Endothelial cell of umbilical vein (primary cell): ENCODE results near the gene VAT1. TPM values are rescaled to one million over a fixed set of nuclear protein-coding genes. Genes with fewer than 3 reads are reported as not detected.

Experiments used
- BruUV-seq: library from RNA; stranded (reverse); fragments of 400-500 nt; replicated peaks from 2 replicates; lab custom pipeline; 2021; lab: Mats Ljungman, UMichigan
- CTCF ChIA-PET: fragments of 300-600, 350-600 bp; sonication (Branson Sonifier 250); formaldehyde crosslinking; loops from one replicate; lab custom pipeline; 2021; ENCODE audit warnings: antibody characterized with exemption, inconsistent platforms; lab: Charles Lee
- POLR2A ChIA-PET: fragments of 300-600, 350-600 bp; sonication (Branson Sonifier 250); formaldehyde crosslinking; loops from one replicate; lab custom pipeline; 2021; ENCODE audit warnings: antibody characterized with exemption, inconsistent platforms; lab: Charles Lee
- DNase-seq: peaks from one replicate; pipeline ENCODE4 v3.0.0-alpha.2; 2011; ENCODE audit warnings: low read depth, low spot score
- FAIRE-seq: peaks from 2 replicates; lab custom pipeline; 2011; peaks lifted over from hg19 to GRCh38; lab: Jason Lieb, UNC
- H2AFZ ChIP-seq: 2 replicates; pipeline ENCODE4 v1.6.0; 2012; ENCODE audit warnings: low read depth, low read length, control low read depth, inconsistent platforms
- H3K27ac ChIP-seq: 2 replicates; pipeline ENCODE4 v1.5.1; 2011; ENCODE audit warnings: low read depth, mild to moderate bottlenecking, control low read depth, low read length, moderate library complexity; ENCODE audit not compliant: insufficient read depth
- H3K27me3 ChIP-seq, 2 experiments: 2 replicates each; pipeline versions ENCODE4 v1.6.0 to v1.6.1; 2011; ENCODE audit warnings: low read length in 2 of 2, mixed read lengths in 1 of 2; ENCODE audit not compliant: control insufficient read depth in 2 of 2, insufficient read depth in 2 of 2
- H3K36me3 ChIP-seq, 2 experiments: 2 replicates in 1 of 2; 3 replicates in 1 of 2; pipeline ENCODE4 v1.5.1; 2011; ENCODE audit warnings: low read length in 2 of 2, mild to moderate bottlenecking in 1 of 2, moderate library complexity in 1 of 2; ENCODE audit not compliant: control insufficient read depth in 2 of 2, insufficient read depth in 2 of 2; ENCODE audit errors: extremely low read depth in 1 of 2
- H3K4me1 ChIP-seq: 3 replicates; pipeline ENCODE4 v1.5.1; 2011; ENCODE audit warnings: mild to moderate bottlenecking, low read length; ENCODE audit not compliant: control insufficient read depth, insufficient read depth; ENCODE audit errors: extremely low read depth
- H3K4me2 ChIP-seq: 2 replicates; pipeline ENCODE4 v1.6.1; 2011; ENCODE audit warnings: low read length, control low read depth, mixed read lengths; ENCODE audit not compliant: insufficient read depth
- H3K4me3 ChIP-seq, 3 experiments: fragments of 200-600 bp in 1 of 3; sonication (generic), shearing (Covaris generic) in 1 of 3; replicated peaks in 1 of 3; 2 replicates each; pipeline ENCODE4 v1.5.1; 2011 to 2016; ENCODE audit warnings: control low read depth in 3 of 3, low read length in 3 of 3, mild to moderate bottlenecking in 2 of 3, inconsistent platforms in 1 of 3, low read depth in 1 of 3, moderate library complexity in 1 of 3; ENCODE audit not compliant: insufficient read depth in 1 of 3
- H3K79me2 ChIP-seq: 2 replicates; pipeline ENCODE4 v1.6.0; 2012; ENCODE audit warnings: low read length, inconsistent platforms; ENCODE audit not compliant: control insufficient read depth, insufficient read depth
- H3K9ac ChIP-seq: replicated peaks from 2 replicates; pipeline ENCODE3; 2011; ENCODE audit warnings: low read length, control low read depth; ENCODE audit not compliant: insufficient read depth; ENCODE audit errors: extremely low read depth
- H3K9me1 ChIP-seq: replicated peaks from 3 replicates; pipeline ENCODE4 v1.6.0; 2011; ENCODE audit warnings: mild to moderate bottlenecking, low read length; ENCODE audit not compliant: control insufficient read depth, insufficient read depth; ENCODE audit errors: extremely low read depth
- H3K9me3 ChIP-seq: replicated peaks from 2 replicates; pipeline ENCODE4 v1.5.1; 2012; ENCODE audit warnings: low read length, inconsistent platforms; ENCODE audit not compliant: control insufficient read depth, insufficient read depth
- H4K20me1 ChIP-seq: replicated peaks from 2 replicates; pipeline ENCODE3; 2011; ENCODE audit warnings: mild to moderate bottlenecking, low read length; ENCODE audit not compliant: control insufficient read depth, insufficient read depth; ENCODE audit errors: extremely low read depth
- EZH2 ChIP-seq: IDR thresholded peaks from 2 replicates; pipeline ENCODE4 v1.6.1; 2012; ENCODE audit warnings: borderline replicate concordance, low read depth, mild to moderate bottlenecking, moderate library complexity, low read length, inconsistent platforms; ENCODE audit not compliant: severe bottlenecking
- FOS ChIP-seq: IDR thresholded peaks from 2 replicates; pipeline ENCODE4 v1.6.1; 2011; ENCODE audit warnings: mild to moderate bottlenecking, low read length, moderate library complexity, borderline replicate concordance; ENCODE audit not compliant: insufficient read depth
- GATA2 ChIP-seq: IDR thresholded peaks from 2 replicates; pipeline ENCODE4 v1.7.0; 2011; ENCODE audit warnings: low read depth, mild to moderate bottlenecking, moderate library complexity, mixed read lengths, low read length; ENCODE audit not compliant: insufficient read length, insufficient read depth
- JUN ChIP-seq: IDR thresholded peaks from 2 replicates; pipeline ENCODE4 v1.6.1; 2011; ENCODE audit warnings: borderline replicate concordance, low read depth; ENCODE audit not compliant: insufficient read length, insufficient read depth
- MYC ChIP-seq: IDR thresholded peaks from one replicate; pipeline ENCODE4 v1.6.1; 2011; ENCODE audit warnings: mild to moderate bottlenecking, low read depth, low read length
- POLR2A ChIP-seq: IDR thresholded peaks from 2 replicates; pipeline ENCODE4 v1.6.1; 2012; ENCODE audit warnings: low read depth, mild to moderate bottlenecking, control low read depth, low read length
- POLR2AphosphoS5 ChIP-seq: IDR thresholded peaks from 2 replicates; pipeline ENCODE4 v1.6.1; 2012; ENCODE audit warnings: low read depth, mild to moderate bottlenecking, control low read depth, low read length, moderate library complexity; ENCODE audit not compliant: insufficient read depth
- dilution Hi-C: fragments of 300-500 bp; cut with MboI; formaldehyde crosslinking; loops from one replicate; pipeline ENCODE4 v1.15.0; 2019; ENCODE audit warnings: low sequenced_read_pairs; ENCODE audit not compliant: extremely low pct_ligation_motif_present
- intact Hi-C: fragments of 100-400 bp; cut with micrococcal nuclease; formaldehyde crosslinking; loops from one replicate; pipeline ENCODE4 v1.10.0; 2022
- polyA plus RNA-seq, 4 experiments: library from polyadenylated mRNA; depleted of rRNA in 3 of 4; stranded (reverse) in 3 of 4; unstranded in 1 of 4; fragments of >200 nt; gene quantifications; 2 replicates each; pipeline versions ENCODE4 v1.2.1 to v1.2.3, GENCODE V29; 2011 to 2012; ENCODE audit warnings: missing spikeins in 1 of 4
- total RNA-seq: library from RNA; stranded (reverse); gene quantifications from 2 replicates; pipeline ENCODE4 v1.2.3, GENCODE V29; 2021
- TF ChIP-seq, protein P1 (sequence below), 2 donors: IDR thresholded peaks; 1 replicate in 1 of 2; 2 replicates in 1 of 2; pipeline ENCODE4 v1.5.1; 2011; ENCODE audit warnings: low read length in 2 of 2, mild to moderate bottlenecking in 2 of 2, moderate library complexity in 2 of 2, control low read depth in 1 of 2, inconsistent platforms in 1 of 2, low read depth in 1 of 2; ENCODE audit not compliant: insufficient read depth in 1 of 2; ENCODE audit errors: extremely low read depth in 1 of 2
- TF ChIP-seq, protein P2 (sequence below): IDR thresholded peaks from 2 replicates; pipeline ENCODE4 v1.6.1; 2011; ENCODE audit not compliant: insufficient read depth, insufficient read length

VAT1 gene
- total and polyA plus RNA-seq, 2 donors (not counting 3 experiments of a cell fraction or from before 2014, with no cell fraction given) = 339 to 482 TPM

DNA sequence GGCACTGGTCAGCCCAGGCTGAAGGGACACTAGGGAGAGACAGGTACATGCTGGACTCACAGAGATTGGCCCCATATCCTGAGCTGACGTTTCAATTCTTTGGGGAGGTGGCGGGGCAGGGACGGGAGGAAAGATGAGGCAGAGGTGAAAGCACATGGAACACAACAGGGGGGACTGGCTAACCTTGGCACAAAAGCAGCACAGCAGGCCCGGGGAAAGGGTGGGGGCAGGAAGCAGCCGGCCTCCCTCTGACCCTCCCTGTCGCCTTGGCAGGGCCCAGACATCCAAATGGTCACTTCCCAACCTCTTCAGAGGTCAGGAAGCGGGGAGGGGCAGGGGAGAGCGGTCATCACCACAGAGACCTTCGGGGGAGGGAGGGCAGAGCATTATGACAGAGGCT lies 6.6 kb downstream of the VAT1 start:
- Histone ChIP-seq H3K4me3 (no peak overlapping the region), H2AFZ (no peak overlapping the region), H4K20me1 (no peaks in the 10 kb centered on the region), H3K4me2 (no peak overlapping the region), H3K27me3 (no peaks in the 10 kb centered on the region), H3K27ac (peak overlapping the region; percentile 14), H3K36me3 (peaks cover 3 to 34% of the 10 kb centered on the region in 2 experiments), H3K79me2 (peaks cover 26% of the 10 kb centered on the region), H3K9ac (no peak overlapping the region), H3K9me1 (no peaks in the 10 kb centered on the region), H3K4me1 (peaks cover 37% of the 10 kb centered on the region), H3K9me3 (no peaks in the 10 kb centered on the region)
- POLR2A ChIA-PET = no interaction called here
- TF ChIP-seq, protein P1, sequence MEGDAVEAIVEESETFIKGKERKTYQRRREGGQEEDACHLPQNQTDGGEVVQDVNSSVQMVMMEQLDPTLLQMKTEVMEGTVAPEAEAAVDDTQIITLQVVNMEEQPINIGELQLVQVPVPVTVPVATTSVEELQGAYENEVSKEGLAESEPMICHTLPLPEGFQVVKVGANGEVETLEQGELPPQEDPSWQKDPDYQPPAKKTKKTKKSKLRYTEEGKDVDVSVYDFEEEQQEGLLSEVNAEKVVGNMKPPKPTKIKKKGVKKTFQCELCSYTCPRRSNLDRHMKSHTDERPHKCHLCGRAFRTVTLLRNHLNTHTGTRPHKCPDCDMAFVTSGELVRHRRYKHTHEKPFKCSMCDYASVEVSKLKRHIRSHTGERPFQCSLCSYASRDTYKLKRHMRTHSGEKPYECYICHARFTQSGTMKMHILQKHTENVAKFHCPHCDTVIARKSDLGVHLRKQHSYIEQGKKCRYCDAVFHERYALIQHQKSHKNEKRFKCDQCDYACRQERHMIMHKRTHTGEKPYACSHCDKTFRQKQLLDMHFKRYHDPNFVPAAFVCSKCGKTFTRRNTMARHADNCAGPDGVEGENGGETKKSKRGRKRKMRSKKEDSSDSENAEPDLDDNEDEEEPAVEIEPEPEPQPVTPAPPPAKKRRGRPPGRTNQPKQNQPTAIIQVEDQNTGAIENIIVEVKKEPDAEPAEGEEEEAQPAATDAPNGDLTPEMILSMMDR (IDR thresholded peaks at IDR 0.05; ENCODE audit: extremely low read depth in 1 of 2, insufficient read depth in 1 of 2, low read depth in 1 of 2, low read length in 2 of 2) = no peak
- TF ChIP-seq EZH2 = no peak
- peak; percentile 51 for TF ChIP-seq POLR2AphosphoS5
- no peak for TF ChIP-seq MYC
- TF ChIP-seq JUN = no peak
- no peak for TF ChIP-seq FOS
- TF ChIP-seq, protein P2, sequence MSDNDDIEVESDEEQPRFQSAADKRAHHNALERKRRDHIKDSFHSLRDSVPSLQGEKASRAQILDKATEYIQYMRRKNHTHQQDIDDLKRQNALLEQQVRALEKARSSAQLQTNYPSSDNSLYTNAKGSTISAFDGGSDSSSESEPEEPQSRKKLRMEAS = no peak
- no peak for TF ChIP-seq GATA2
- TF ChIP-seq POLR2A = peak; percentile 30
- intact Hi-C loops = no loop called here
- peak; percentile 44 for DNase-seq
- dilution Hi-C loops = no loop called here
- peak; percentile 77 for FAIRE-seq
- CTCF ChIA-PET = interaction anchor here (1.3 kb wide), 1 partner anchor 9 kb away, joined by 6 read pairs; the partner anchor contains the start of gene IFI35
- no TSS peak for BruUV-seq
